ENCODE results near the gene NCKAP5.

DNA sequence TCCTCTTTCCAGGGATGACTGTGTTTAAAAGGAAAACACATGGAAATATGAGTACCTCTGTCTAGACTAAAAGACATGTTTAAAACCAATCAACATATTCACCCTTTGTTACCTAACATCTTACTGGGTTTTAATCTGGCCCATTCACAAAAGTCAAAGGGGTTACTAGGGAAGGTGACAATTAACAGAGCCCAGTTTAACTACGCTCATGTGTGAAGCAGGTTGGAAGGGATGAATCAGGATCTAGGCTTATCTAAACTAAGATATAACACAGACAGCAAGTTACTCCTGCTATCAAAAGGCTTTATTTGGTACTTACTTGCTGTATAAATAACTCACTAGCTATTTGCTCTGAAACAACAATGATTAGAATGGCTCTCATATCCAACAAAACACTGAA lies 337.0 kb downstream of the NCKAP5 start:
- TF ChIP-seq POLR2A (IDR thresholded peaks at IDR 0.05; ENCODE audit: extremely low read depth, insufficient read length) (no peak), MYC (IDR thresholded peaks at IDR 0.05; ENCODE audit: low read depth, low read length) (no peak)

Measured in NB4 (cell line).